Smooth muscle cell of bladder (primary cell): ENCODE data around the gene RFX5. TPM values are rescaled to one million over a fixed set of nuclear protein-coding genes. Genes with fewer than 3 reads are reported as not detected.

Experiments
- total RNA-seq: library from RNA; depleted of rRNA; stranded (reverse); fragments of >200 nt; gene quantifications from 2 replicates; pipeline ENCODE4 v1.2.3, GENCODE V29; 2014

Gene RFX5
- total RNA-seq, result 26.0 and 30.9 TPM in 2 replicates

GRCh38 chr1:151346769-151347522 is at the start of gene RFX5:
RFX5 (minus strand) TSS chr1:151347252; CDS start chr1:151346320, 932 bp downstream.

DNA sequence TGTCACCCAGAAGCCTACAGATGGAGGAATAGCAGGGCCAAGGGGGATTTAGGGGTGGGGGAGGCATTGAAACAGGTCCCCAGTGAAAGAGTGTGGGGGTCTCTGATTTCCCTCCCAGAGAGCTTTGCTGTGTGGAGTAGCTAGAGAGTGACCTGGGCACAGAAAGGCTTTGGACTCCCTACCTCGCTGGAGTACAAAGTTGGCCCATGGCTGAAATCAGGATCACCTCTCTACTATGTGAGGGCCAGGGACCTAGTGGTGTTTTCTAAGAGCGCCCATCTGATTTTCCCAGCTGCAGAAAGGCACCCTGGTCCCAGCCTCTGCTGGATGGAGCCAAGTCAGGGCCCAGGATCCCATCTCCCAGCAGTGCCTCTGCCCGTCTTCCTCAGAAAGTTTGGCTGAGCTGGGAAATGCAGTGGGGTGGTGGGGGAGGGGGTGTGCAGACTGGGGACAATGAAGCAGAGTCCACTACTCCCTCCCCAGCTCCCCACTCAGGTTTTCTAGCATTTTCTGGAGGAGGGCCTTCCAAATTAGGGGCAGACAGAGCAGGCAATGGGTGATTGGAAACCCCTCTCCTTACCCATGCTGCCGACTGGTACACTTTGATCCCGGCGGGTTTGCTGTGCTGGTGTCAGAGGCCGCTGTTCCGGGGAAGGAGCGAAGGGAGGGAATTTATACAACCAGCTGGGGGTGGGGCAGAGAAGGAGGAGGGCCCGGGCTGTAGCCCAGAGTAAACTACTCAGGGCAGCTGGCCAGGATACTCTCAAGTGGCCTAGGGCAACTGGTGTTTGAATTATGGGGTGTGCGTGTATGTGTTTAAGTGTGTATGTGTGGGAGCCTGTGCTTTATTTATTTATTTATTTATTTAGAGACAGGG is 25.2 kb upstream of the RFX5 start, which contains the start of gene SELENBP1:
Gene SELENBP1 (minus strand): TSS at position 648 of the 877 bp plus-strand sequence. CDS start 64 bp downstream, at position 584.

DNA sequence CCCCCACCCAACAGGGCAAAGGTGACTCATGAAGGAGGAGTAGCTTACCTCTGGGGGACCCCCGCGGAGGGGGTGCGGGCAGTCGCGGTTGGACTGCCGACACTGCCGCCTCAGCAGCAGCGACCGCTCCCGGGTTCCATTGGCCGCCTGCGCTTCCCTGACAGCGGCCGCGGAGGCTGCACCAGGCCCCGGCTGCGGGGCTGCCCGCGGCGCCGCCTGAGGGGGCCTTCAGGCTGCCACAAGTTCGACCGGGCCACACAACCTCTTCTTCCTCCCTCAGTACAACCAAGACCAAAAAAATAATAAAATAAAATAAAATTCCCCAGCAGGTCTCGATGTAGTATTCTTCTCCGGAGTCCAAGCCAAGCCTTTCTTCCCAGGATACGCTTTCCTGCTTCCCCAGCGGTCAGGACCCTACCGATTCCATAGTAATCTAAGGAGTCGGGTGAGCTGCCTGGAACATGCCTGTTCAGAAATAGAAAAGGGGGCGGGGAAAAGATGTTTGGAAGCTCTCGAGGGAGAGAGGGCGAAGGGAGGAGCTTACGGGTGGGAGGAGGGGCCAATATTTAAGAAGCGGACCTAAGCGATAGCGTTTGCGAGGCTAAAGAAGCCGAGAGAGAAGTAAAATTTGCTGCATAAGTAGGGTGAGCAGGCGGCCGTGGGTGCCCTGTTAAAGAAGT is 19.7 kb downstream of the RFX5 start, which contains the start of gene PI4KB:
Gene PI4KB (minus strand): TSS at position 194 of the 680 bp plus-strand sequence. CDS start 10,935 bp downstream, outside the sequence.

Other genes starting within 250 kb of the RFX5 start
- gene SEMA6C, start 200.6 kb downstream of the RFX5 start, total RNA-seq, result 0.43 and 1.0 TPM in 2 replicates
- gene TNFAIP8L2, start 190.6 kb downstream of the RFX5 start, total RNA-seq, result not detected in 2 replicates
- gene LYSMD1, start 181.3 kb downstream of the RFX5 start, total RNA-seq, result 6.5 and 7.2 TPM in 2 replicates
- 28.6 and 33.4 TPM in 2 replicates for gene SCNM1, start 181.1 kb downstream of the RFX5 start, total RNA-seq
- gene TMOD4, start 171.3 kb downstream of the RFX5 start, total RNA-seq, result not detected in 2 replicates
- gene VPS72, start 157.1 kb downstream of the RFX5 start, total RNA-seq, result 37.0 and 40.6 TPM in 2 replicates
- 54.5 and 60.6 TPM in 2 replicates for gene PIP5K1A, start 148.7 kb downstream of the RFX5 start, total RNA-seq
- 252 and 275 TPM in 2 replicates for gene PSMD4, start 92.5 kb downstream of the RFX5 start, total RNA-seq
- gene ZNF687, start 65.0 kb downstream of the RFX5 start, total RNA-seq, result 7.0 and 7.9 TPM in 2 replicates
- gene PI4KB, start 19.8 kb downstream of the RFX5 start, total RNA-seq, result 32.0 and 38.9 TPM in 2 replicates
- 43.2 and 75.7 TPM in 2 replicates for gene SELENBP1, start 25.5 kb upstream of the RFX5 start, total RNA-seq
- gene PSMB4, start 52.3 kb upstream of the RFX5 start, total RNA-seq, result 426 and 520 TPM in 2 replicates
- gene POGZ, start 112.2 kb upstream of the RFX5 start, total RNA-seq, result 9.5 and 15.4 TPM in 2 replicates
- gene CGN, start 164.1 kb upstream of the RFX5 start, total RNA-seq, result under 0.01 TPM in 2 replicates
- gene TUFT1, start 193.1 kb upstream of the RFX5 start, total RNA-seq, result 6.1 and 9.8 TPM in 2 replicates